GM23248 (cell line): ENCODE results near the gene NEFH.

Experiments
- EZH2 ChIP-seq: fragments of 200-600 bp; sonication (generic); IDR thresholded peaks from 2 replicates; pipeline ENCODE4 v1.6.1; 2018; ENCODE audit warnings: antibody characterized with exemption, mild to moderate bottlenecking; ENCODE audit not compliant: insufficient read depth, poor library complexity, severe bottlenecking
- EZH2phosphoT487 ChIP-seq: fragments of 200-600 bp; sonication (generic); IDR thresholded peaks from 2 replicates; pipeline ENCODE4 v1.6.1; 2018; ENCODE audit warnings: antibody characterized with exemption, moderate library complexity, mild to moderate bottlenecking, low read depth; ENCODE audit not compliant: insufficient read depth

GRCh38 chr22:29512031-29512430 lies 32.0 kb downstream of the NEFH start:
- no peak for TF ChIP-seq EZH2phosphoT487
- TF ChIP-seq EZH2 = no peak
